ENCODE results near the gene ARMC5.
"Not testable (repeated sequence)": the region's sequence is repeated elsewhere in the genome, so short reads cannot be mapped to it uniquely, and the experiment has no call there.

ARMC5 gene

GRCh38 chr16:31483081-31483480, 23.8 kb downstream of the ARMC5 start, which contains the start of gene SLC5A2:
Gene SLC5A2 (plus strand): TSS chr16:31483123. CDS start chr16:31483137, 14 bp downstream.
- DNase-seq (ENCODE audit: low read depth, low spot score) = no peak
- H3K4me3 ChIP-seq (ENCODE audit: low read depth, low read length) = no peak within 1 kb of the TSS
- no peak for TF ChIP-seq CTCF (IDR thresholded peaks at IDR 0.05; ENCODE audit: low read depth, low read length)
- in situ Hi-C loops (cut with HindIII; ENCODE audit: low sequenced_read_pairs) = no loop called here

- DNase-seq (ENCODE audit: low read depth, low spot score); in situ Hi-C loops (cut with HindIII; ENCODE audit: low sequenced_read_pairs); H3K4me3 ChIP-seq (ENCODE audit: low read depth, low read length): not testable (repeated sequence)
Measured at GRCh38 chr16:31484048-31484447, 24.7 kb downstream of the ARMC5 start.

- in situ Hi-C loops (cut with HindIII; ENCODE audit: low sequenced_read_pairs) = no loop called here
- no peak for DNase-seq (ENCODE audit: low read depth, low spot score)
- no peak for TF ChIP-seq CTCF (IDR thresholded peaks at IDR 0.05; ENCODE audit: low read depth, low read length)
- no peak overlapping the region for H3K4me3 ChIP-seq (ENCODE audit: low read depth, low read length)
Measured at GRCh38 chr16:31484491-31485171, 25.3 kb downstream of the ARMC5 start.

- in situ Hi-C loops (cut with HindIII; ENCODE audit: low sequenced_read_pairs) = no loop called here
- no peak overlapping the region for H3K4me3 ChIP-seq (ENCODE audit: low read depth, low read length)
- no peak for TF ChIP-seq CTCF (IDR thresholded peaks at IDR 0.05; ENCODE audit: low read depth, low read length)
- DNase-seq (ENCODE audit: low read depth, low spot score) = no peak
Measured at GRCh38 chr16:31485571-31485970, 26.3 kb downstream of the ARMC5 start.

GRCh38 chr16:31486045-31486444, 26.7 kb downstream of the ARMC5 start:
- in situ Hi-C loops (cut with HindIII; ENCODE audit: low sequenced_read_pairs) = no loop called here
- no peak for TF ChIP-seq CTCF (IDR thresholded peaks at IDR 0.05; ENCODE audit: low read depth, low read length)
- no peak for DNase-seq (ENCODE audit: low read depth, low spot score)
- no peak overlapping the region for H3K4me3 ChIP-seq (ENCODE audit: low read depth, low read length)

- in situ Hi-C loops (cut with HindIII; ENCODE audit: low sequenced_read_pairs) = no loop called here
- TF ChIP-seq CTCF (IDR thresholded peaks at IDR 0.05; ENCODE audit: low read depth, low read length) = no peak
- no peak for DNase-seq (ENCODE audit: low read depth, low spot score)
- H3K4me3 ChIP-seq (ENCODE audit: low read depth, low read length) = peak overlapping the region; percentile 45
Measured at GRCh38 chr16:31487071-31487719, 27.9 kb downstream of the ARMC5 start.

- no peak for TF ChIP-seq CTCF (IDR thresholded peaks at IDR 0.05; ENCODE audit: low read depth, low read length)
- peak overlapping the region; percentile 45 for H3K4me3 ChIP-seq (ENCODE audit: low read depth, low read length)
- DNase-seq (ENCODE audit: low read depth, low spot score) = no peak
- in situ Hi-C loops (cut with HindIII; ENCODE audit: low sequenced_read_pairs) = no loop called here
Measured at GRCh38 chr16:31487720-31488467, 28.6 kb downstream of the ARMC5 start.

All from astrocyte of the spinal cord (primary cell).